Fibroblast of lung (primary cell): Measurements from ENCODE around the gene DOP1B. TPM values are rescaled to one million over a fixed set of nuclear protein-coding genes. Genes with fewer than 3 reads are reported as not detected.
A peak's percentile ranks its signal among the peaks of the same experiment; 100 is the strongest.

Experiments used
- DNase-seq, 2 donors: peaks; one replicate each; pipeline versions ENCODE4 v3.0.0 to v3.0.0-alpha.2; 2010; ENCODE audit warnings: low read depth in 2 of 2
- H2AFZ ChIP-seq: 2 replicates; pipeline ENCODE4 v1.5.1; 2012; ENCODE audit warnings: low read length, control low read depth, inconsistent platforms
- H3K27ac ChIP-seq: 2 replicates; pipeline ENCODE4 v1.5.1; 2011; ENCODE audit warnings: low read length, control low read depth; ENCODE audit not compliant: insufficient read depth
- H3K27me3 ChIP-seq: 2 replicates; pipeline ENCODE4 v1.5.1; 2011; ENCODE audit warnings: mild to moderate bottlenecking, low read length; ENCODE audit not compliant: control insufficient read depth, insufficient read depth
- H3K36me3 ChIP-seq: 2 replicates; pipeline ENCODE4 v1.5.1; 2011; ENCODE audit warnings: low read length; ENCODE audit not compliant: control insufficient read depth, insufficient read depth
- H3K4me1 ChIP-seq: 2 replicates; pipeline ENCODE4 v1.5.1; 2011; ENCODE audit warnings: low read length; ENCODE audit not compliant: control insufficient read depth, insufficient read depth; ENCODE audit errors: extremely low read depth
- H3K4me2 ChIP-seq: 2 replicates; pipeline ENCODE4 v1.5.1; 2011; ENCODE audit warnings: low read length, control low read depth; ENCODE audit not compliant: insufficient read depth; ENCODE audit errors: extremely low read depth
- H3K4me3 ChIP-seq, 4 experiments: fragments of 200-600 bp in 1 of 4; sonication (generic) in 1 of 4; replicated peaks in 1 of 4; 2 replicates each; pipeline ENCODE4 v1.5.1; 2011 to 2016; ENCODE audit warnings: low read length in 4 of 4, low read depth in 3 of 4, mild to moderate bottlenecking in 3 of 4, control low read depth in 2 of 4, inconsistent platforms in 1 of 4, mixed read lengths in 1 of 4; ENCODE audit not compliant: insufficient read depth in 1 of 4; ENCODE audit errors: control extremely low read depth in 1 of 4
- H3K79me2 ChIP-seq: 2 replicates; pipeline ENCODE4 v1.5.1; 2012; ENCODE audit warnings: mild to moderate bottlenecking, low read length, inconsistent platforms; ENCODE audit not compliant: control insufficient read depth, insufficient read depth
- H3K9ac ChIP-seq: 2 replicates; pipeline ENCODE4 v1.5.1; 2011; ENCODE audit warnings: mild to moderate bottlenecking, low read length, control low read depth; ENCODE audit not compliant: insufficient read depth
- H3K9me3 ChIP-seq: 2 replicates; pipeline ENCODE4 v1.5.1; 2012; ENCODE audit warnings: low read depth, low read length; ENCODE audit not compliant: control insufficient read depth, insufficient read depth
- H4K20me1 ChIP-seq: 2 replicates; pipeline ENCODE4 v1.5.1; 2011; ENCODE audit warnings: low read length; ENCODE audit not compliant: control insufficient read depth, insufficient read depth; ENCODE audit errors: extremely low read depth
- CTCF ChIP-seq, 2 donors: IDR thresholded peaks in 1 of 2; conservative IDR thresholded peaks in 1 of 2; 1 replicate in 1 of 2; 2 replicates in 1 of 2; pipeline ENCODE4 v1.5.1; 2011 to 2012; ENCODE audit warnings: low read length in 2 of 2, control low read depth in 1 of 2, inconsistent platforms in 1 of 2, low read depth in 1 of 2, mild to moderate bottlenecking in 1 of 2
- EZH2 ChIP-seq: IDR thresholded peaks from 2 replicates; pipeline ENCODE4 v1.5.1; 2012; ENCODE audit warnings: low read length, control low read depth, mild to moderate bottlenecking; ENCODE audit errors: missing control alignments
- polyA minus RNA-seq: library from RNA; depleted of rRNA, polyadenylated mRNA; stranded (reverse); fragments of >200 nt; gene quantifications from 2 replicates; pipeline ENCODE4 v1.2.3, GENCODE V29; 2011; ENCODE audit warnings: low replicate concordance
- polyA plus RNA-seq, 2 donors: library from polyadenylated mRNA; depleted of rRNA in 1 of 2; stranded (reverse) in 1 of 2; unstranded in 1 of 2; fragments of >200 nt; gene quantifications; 2 replicates each; pipeline ENCODE4 v1.2.1, GENCODE V29; 2011 to 2012; ENCODE audit warnings: missing spikeins in 1 of 2
- total RNA-seq: library from RNA; depleted of rRNA; stranded (reverse); fragments of >200 nt; gene quantifications from 2 replicates; pipeline ENCODE4 v1.2.1, GENCODE V29; 2014

DOP1B gene, protein sequence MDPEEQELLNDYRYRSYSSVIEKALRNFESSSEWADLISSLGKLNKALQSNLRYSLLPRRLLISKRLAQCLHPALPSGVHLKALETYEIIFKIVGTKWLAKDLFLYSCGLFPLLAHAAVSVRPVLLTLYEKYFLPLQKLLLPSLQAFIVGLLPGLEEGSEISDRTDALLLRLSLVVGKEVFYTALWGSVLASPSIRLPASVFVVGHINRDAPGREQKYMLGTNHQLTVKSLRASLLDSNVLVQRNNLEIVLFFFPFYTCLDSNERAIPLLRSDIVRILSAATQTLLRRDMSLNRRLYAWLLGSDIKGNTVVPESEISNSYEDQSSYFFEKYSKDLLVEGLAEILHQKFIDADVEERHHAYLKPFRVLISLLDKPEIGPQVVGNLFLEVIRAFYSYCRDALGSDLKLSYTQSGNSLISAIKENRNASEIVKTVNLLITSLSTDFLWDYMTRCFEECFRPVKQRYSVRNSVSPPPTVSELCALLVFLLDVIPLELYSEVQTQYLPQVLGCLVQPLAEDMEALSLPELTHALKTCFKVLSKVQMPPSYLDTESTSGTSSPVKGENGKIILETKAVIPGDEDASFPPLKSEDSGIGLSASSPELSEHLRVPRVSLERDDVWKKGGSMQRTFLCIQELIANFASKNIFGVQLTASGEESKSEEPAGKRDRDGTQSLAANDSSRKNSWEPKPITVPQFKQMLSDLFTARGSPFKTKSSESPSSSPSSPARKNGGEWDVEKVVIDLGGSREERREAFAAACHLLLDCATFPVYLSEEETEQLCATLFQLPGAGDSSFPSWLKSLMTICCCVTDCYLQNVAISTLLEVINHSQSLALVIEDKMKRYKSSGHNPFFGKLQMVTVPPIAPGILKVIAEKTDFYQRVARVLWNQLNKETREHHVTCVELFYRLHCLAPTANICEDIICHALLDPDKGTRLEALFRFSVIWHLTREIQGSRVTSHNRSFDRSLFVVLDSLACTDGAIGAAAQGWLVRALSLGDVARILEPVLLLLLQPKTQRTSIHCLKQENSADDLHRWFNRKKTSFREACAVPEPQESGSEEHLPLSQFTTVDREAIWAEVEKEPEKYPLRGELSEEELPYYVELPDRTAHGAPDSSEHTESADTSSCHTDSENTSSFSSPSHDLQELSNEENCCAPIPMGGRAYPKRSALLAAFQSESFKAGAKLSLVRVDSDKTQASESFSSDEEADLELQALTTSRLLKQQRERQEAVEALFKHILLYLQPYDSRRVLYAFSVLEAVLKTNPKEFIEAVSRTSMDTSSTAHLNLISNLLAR (N-terminal part only)
- total RNA-seq (7.7 and 18.3 TPM in 2 replicates), polyA plus RNA-seq (6.1 and 10.1 TPM in 2 replicates), polyA minus RNA-seq (7.6 and 20.2 TPM in 2 replicates)
- polyA plus RNA-seq (2012): 5.6 and 8.8 TPM in 2 replicates

- no peaks in the 10 kb centered on the region for H3K9me3 ChIP-seq
- H3K36me3 ChIP-seq: peaks cover 2% of the 10 kb centered on the region
- H3K79me2 ChIP-seq: peaks cover 15% of the 10 kb centered on the region
- H4K20me1 ChIP-seq: no peaks in the 10 kb centered on the region
- H3K4me3 ChIP-seq: peak within 1 kb of the TSS; percentile 57 to 91 (median 85)
- peak within 1 kb of the TSS; percentile 58 for H3K27ac ChIP-seq
- peaks cover 5% of the 10 kb centered on the region for H3K4me1 ChIP-seq
- no peak for DNase-seq
- H2AFZ ChIP-seq: peak within 1 kb of the TSS; percentile 91
- H3K4me2 ChIP-seq: peak within 1 kb of the TSS; percentile 94
- TF ChIP-seq EZH2: no peak
- no peak for TF ChIP-seq CTCF (conservative IDR thresholded peaks at IDR 0.05 in 1 of 2, IDR thresholded peaks at IDR 0.05 in 1 of 2; ENCODE audit: low read depth in 1 of 2, low read length in 2 of 2)
- H3K9ac ChIP-seq: peak within 1 kb of the TSS; percentile 67
- no peaks in the 10 kb centered on the region for H3K27me3 ChIP-seq
These were observed at the start of gene DOP1B for GRCh38 chr21:36156815-36157670. DOP1B (plus strand) TSS chr21:36156824; CDS start chr21:36164734, 7,910 bp downstream.

GRCh38 chr21:36109868-36110267, 46.8 kb upstream of the DOP1B start:
- no peak overlapping the region for H3K4me2 ChIP-seq
- H3K9me3 ChIP-seq: no peaks in the 10 kb centered on the region
- peaks cover 2% of the 10 kb centered on the region for H3K27me3 ChIP-seq
- no peak overlapping the region for H3K4me3 ChIP-seq
- H4K20me1 ChIP-seq: no peaks in the 10 kb centered on the region
- no peak for DNase-seq
- no peaks in the 10 kb centered on the region for H3K79me2 ChIP-seq
- peaks cover 8% of the 10 kb centered on the region for H3K4me1 ChIP-seq
- H3K27ac ChIP-seq: no peak overlapping the region
- no peaks in the 10 kb centered on the region for H3K36me3 ChIP-seq
- no peak overlapping the region for H3K9ac ChIP-seq
- H2AFZ ChIP-seq: no peak overlapping the region
- TF ChIP-seq CTCF (conservative IDR thresholded peaks at IDR 0.05 in 1 of 2, IDR thresholded peaks at IDR 0.05 in 1 of 2; ENCODE audit: low read depth in 1 of 2, low read length in 2 of 2) (no peak), EZH2 (no peak)
